B cell (primary cell): ENCODE results near the gene PCBP3. TPM values are rescaled to one million over a fixed set of nuclear protein-coding genes. Genes with fewer than 3 reads are reported as not detected.

Source experiments
- ATAC-seq: fragments of 200-7000 bp; cut with Tn5 transposase; one replicate; pipeline ENCODE4 v1.10.0; 2021; ENCODE audit warnings: low read depth, mild to moderate bottlenecking, moderate number of reproducible peaks, moderate library complexity
- CTCF ChIA-PET: fragments of 350-600 bp; sonication (Branson Sonifier 250); formaldehyde crosslinking; loops from one replicate; lab custom pipeline; 2021; ENCODE audit warnings: antibody characterized with exemption, inconsistent platforms; lab: Charles Lee
- POLR2A ChIA-PET: fragments of 350-600 bp; sonication (Branson Sonifier 250); formaldehyde crosslinking; loops from one replicate; lab custom pipeline; 2021; ENCODE audit warnings: antibody characterized with exemption; lab: Charles Lee
- DNase-seq: peaks from one replicate; pipeline ENCODE4 v3.0.0; 2013
- H2AFZ ChIP-seq: 2 replicates; pipeline ENCODE4 v1.6.1; 2012; ENCODE audit warnings: mild to moderate bottlenecking, low read depth, low read length; ENCODE audit not compliant: insufficient read depth, poor library complexity, severe bottlenecking
- H3K27ac ChIP-seq, 2 donors: 1 replicate in 1 of 2; 2 replicates in 1 of 2; pipeline ENCODE4 v1.5.1; 2012 to 2013; ENCODE audit warnings: low read length in 2 of 2, mild to moderate bottlenecking in 2 of 2, moderate library complexity in 1 of 2
- H3K27me3 ChIP-seq, 4 experiments: fragments of 200-600 bp in 1 of 4; sonication (generic) in 1 of 4; replicated peaks in 1 of 4; 1 replicate in 2 of 4; 2 replicates in 2 of 4; pipeline versions ENCODE4 v1.6.1 to v1.7.0; 2013 to 2016; ENCODE audit warnings: low read length in 3 of 4, mild to moderate bottlenecking in 2 of 4, mixed read lengths in 1 of 4, moderate library complexity in 1 of 4; ENCODE audit not compliant: insufficient read depth in 4 of 4, control insufficient read depth in 3 of 4; ENCODE audit errors: control extremely low read depth in 1 of 4
- H3K36me3 ChIP-seq, 2 experiments: replicated peaks in 1 of 2; 1 replicate in 1 of 2; 2 replicates in 1 of 2; pipeline versions ENCODE4 v1.6.1 to v1.7.1; 2013; ENCODE audit warnings: low read length in 1 of 2; ENCODE audit not compliant: insufficient read depth in 2 of 2, control insufficient read depth in 1 of 2; ENCODE audit errors: control extremely low read depth in 1 of 2, extremely low read depth in 1 of 2
- H3K4me1 ChIP-seq, 2 donors: fragments of 200-600 bp in 1 of 2; sonication (generic) in 1 of 2; 1 replicate in 1 of 2; 2 replicates in 1 of 2; pipeline versions ENCODE4 v1.5.1 to v1.6.1; 2013 to 2017; ENCODE audit warnings: low read length in 2 of 2; ENCODE audit not compliant: control insufficient read depth in 2 of 2, insufficient read depth in 2 of 2
- H3K4me2 ChIP-seq: replicated peaks from 2 replicates; pipeline ENCODE3; 2012; ENCODE audit warnings: mild to moderate bottlenecking, low read depth, low read length; ENCODE audit not compliant: poor library complexity, severe bottlenecking
- H3K4me3 ChIP-seq, 5 experiments: fragments of 200-600 bp in 1 of 5; sonication (generic) in 1 of 5; 1 replicate in 3 of 5; 2 replicates in 2 of 5; pipeline versions ENCODE4 v1.5.1 to v1.7.0; 2011 to 2016; ENCODE audit warnings: low read length in 4 of 5, mild to moderate bottlenecking in 4 of 5, low read depth in 2 of 5, control low read depth in 1 of 5, moderate library complexity in 1 of 5; ENCODE audit not compliant: insufficient read depth in 1 of 5; ENCODE audit errors: control extremely low read depth in 1 of 5, extremely low read depth in 1 of 5
- H3K79me2 ChIP-seq: fragments of 200-600 bp; sonication (generic); one replicate; pipeline ENCODE4 v1.6.0; 2016; ENCODE audit warnings: low read length; ENCODE audit not compliant: control insufficient read depth, insufficient read depth
- H3K9ac ChIP-seq: fragments of 200-600 bp; sonication (generic); 2 replicates; pipeline ENCODE4 v1.6.1; 2017; ENCODE audit warnings: mild to moderate bottlenecking, low read length, moderate library complexity
- H3K9me3 ChIP-seq, 3 donors: one replicate each; pipeline versions ENCODE4 v1.6.1 to v1.7.1; 2013; ENCODE audit warnings: low read length in 2 of 3; ENCODE audit not compliant: control insufficient read depth in 2 of 3, insufficient read depth in 1 of 3; ENCODE audit errors: control extremely low read depth in 1 of 3
- H4K20me1 ChIP-seq: 2 replicates; pipeline ENCODE4 v1.6.0; 2012; ENCODE audit warnings: mild to moderate bottlenecking, low read length; ENCODE audit not compliant: insufficient read depth, control insufficient read depth, poor library complexity, severe bottlenecking
- H3K27ac Mint-ChIP-seq: one replicate; pipeline ENCODE4 v1.8.0; 2021; ENCODE audit warnings: mixed read lengths
- H3K27me3 Mint-ChIP-seq: one replicate; pipeline ENCODE4 v1.8.0; 2021; ENCODE audit warnings: mixed read lengths
- H3K4me1 Mint-ChIP-seq: one replicate; pipeline ENCODE4 v1.8.0; 2021; ENCODE audit warnings: mixed read lengths
- H3K4me3 Mint-ChIP-seq: one replicate; pipeline ENCODE4 v1.8.0; 2021; ENCODE audit warnings: mixed read lengths
- H3K9me3 Mint-ChIP-seq: one replicate; pipeline ENCODE4 v1.8.0; 2022; ENCODE audit warnings: mixed read lengths; ENCODE audit not compliant: insufficient read depth
- CTCF ChIP-seq: fragments of 200-600 bp; IDR thresholded peaks from one replicate; pipeline ENCODE4 v1.8.0; 2022; ENCODE audit warnings: antibody characterized with exemption, mild to moderate bottlenecking
- EZH2 ChIP-seq: IDR thresholded peaks from 2 replicates; pipeline ENCODE4 v1.6.1; 2012; ENCODE audit warnings: borderline replicate concordance, low read depth, mild to moderate bottlenecking, moderate library complexity, low read length; ENCODE audit not compliant: insufficient read depth, poor library complexity, severe bottlenecking
- WGBS: methylation state at CpG from one replicate; pipeline ENCODE4 v1.1.5; 2013; ENCODE audit warnings: missing lambda C conversion rate; ENCODE audit not compliant: insufficient coverage; 5-methylcytosine and 5-hydroxymethylcytosine counted together
- intact Hi-C: fragments of 100-400 bp; cut with micrococcal nuclease; formaldehyde crosslinking; loops from one replicate; pipeline ENCODE4 v1.10.0; 2022
- polyA plus RNA-seq: library from polyadenylated mRNA; depleted of rRNA; stranded (reverse); fragments of >200 nt; gene quantifications from 2 replicates; pipeline ENCODE4 v1.2.3, GENCODE V29; 2012
- total RNA-seq, 2 donors: library from RNA; stranded (reverse); fragments of 120-200 nt in 1 of 2; gene quantifications; 1 replicate in 1 of 2; 2 replicates in 1 of 2; pipeline versions ENCODE4 v1.2.3 to v1.2.4, GENCODE V29; 2013 to 2022

The PCBP3 gene
- total and polyA plus RNA-seq, 2 donors (not counting 1 experiment from before 2014, with no cell fraction given) = 0.45 to 2.7 TPM

- H3K4me3 ChIP-seq = no peak overlapping the region
- no peak overlapping the region for H3K9ac ChIP-seq
- Mint-ChIP-seq H3K4me3 (no peak overlapping the region), H3K27ac (no peak overlapping the region), H3K27me3 (no peaks in the 10 kb centered on the region), H3K4me1 (no peaks in the 10 kb centered on the region), H3K9me3 (no peaks in the 10 kb centered on the region)
- H3K79me2 ChIP-seq = no peaks in the 10 kb centered on the region
- no peaks in the 10 kb centered on the region for H3K27me3 ChIP-seq
- H3K9me3 ChIP-seq = no peaks in the 10 kb centered on the region
- CTCF ChIA-PET = no interaction called here
- no peak overlapping the region for H3K27ac ChIP-seq
- no peak for TF ChIP-seq EZH2
- no peak for TF ChIP-seq CTCF
- H4K20me1 ChIP-seq = no peaks in the 10 kb centered on the region
- H3K4me2 ChIP-seq = no peak overlapping the region
- no peak overlapping the region for H2AFZ ChIP-seq
- H3K36me3 ChIP-seq = no peaks in the 10 kb centered on the region
- POLR2A ChIA-PET = no interaction called here
- H3K4me1 ChIP-seq = no peaks in the 10 kb centered on the region
- DNase-seq (no peak), ATAC-seq (no peak)
- 61% methylated on average over 6 of the region's 8 CpGs for WGBS
- intact Hi-C loops = no loop called here
Measured at GRCh38 chr21:45797338-45797737, 153.8 kb downstream of the PCBP3 start.

- ATAC-seq (no peak), DNase-seq (no peak)
- Histone ChIP-seq H3K9me3 (no peaks in the 10 kb centered on the region), H3K4me2 (no peak overlapping the region), H4K20me1 (no peaks in the 10 kb centered on the region), H3K27me3 (no peaks in the 10 kb centered on the region), H3K4me1 (no peaks in the 10 kb centered on the region), H3K36me3 (no peaks in the 10 kb centered on the region), H3K27ac (no peak overlapping the region), H3K4me3 (no peak overlapping the region), H2AFZ (no peak overlapping the region), H3K79me2 (no peaks in the 10 kb centered on the region), H3K9ac (no peak overlapping the region)
- no peaks in the 10 kb centered on the region for H3K4me1 Mint-ChIP-seq
- WGBS = 96% methylated on average over 8 of the region's 9 CpGs
- H3K9me3 Mint-ChIP-seq = no peaks in the 10 kb centered on the region
- ChIA-PET POLR2A (no interaction called here), CTCF (no interaction called here)
- intact Hi-C loops = no loop called here
- H3K27me3 Mint-ChIP-seq = no peaks in the 10 kb centered on the region
- TF ChIP-seq CTCF (no peak), EZH2 (no peak)
- no peak overlapping the region for H3K4me3 Mint-ChIP-seq
- no peak overlapping the region for H3K27ac Mint-ChIP-seq
Measured at GRCh38 chr21:45799765-45800338, 156.3 kb downstream of the PCBP3 start.
